Ovary (tissue), 3 donors: ENCODE measurements around the gene REC114.

Experiments
- CTCF ChIP-seq, 3 donors: fragments of 450-650 bp in 2 of 3; fragments of 200-600 bp in 1 of 3; IDR thresholded peaks; one replicate each; pipeline versions ENCODE4 v1.5.1 to v1.8.0; 2016 to 2022; ENCODE audit warnings: antibody characterized with exemption in 3 of 3, mild to moderate bottlenecking in 1 of 3
- POLR2A ChIP-seq: fragments of 450-650 bp; IDR thresholded peaks from one replicate; pipeline ENCODE4 v1.6.1; 2017; ENCODE audit warnings: antibody characterized with exemption, mild to moderate bottlenecking, moderate library complexity
- donor health status: DM: no; HTN: no; CAD: no.

DNA sequence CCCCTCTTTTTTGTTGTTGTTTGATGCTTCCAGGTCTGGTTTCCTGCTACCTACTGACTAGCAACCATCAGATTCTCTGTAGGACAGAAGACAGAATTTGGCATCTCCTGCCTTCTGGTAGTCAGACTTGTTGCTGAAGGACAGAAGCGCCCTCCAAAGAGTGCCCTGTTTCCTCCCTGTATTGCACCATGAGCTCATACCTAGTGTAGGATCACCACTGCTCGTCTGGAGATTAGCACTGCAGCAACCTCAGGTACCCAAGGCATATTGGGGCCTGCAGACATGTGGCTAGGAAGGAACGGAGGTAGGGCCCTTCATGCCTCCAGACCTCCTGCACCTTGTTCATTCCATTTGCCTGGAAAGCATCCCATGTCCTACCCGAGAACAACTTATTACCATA, 112.1 kb downstream of the REC114 start:
- TF ChIP-seq CTCF (IDR thresholded peaks at IDR 0.05) (no peak), POLR2A (no peak)
